Neural cell (in vitro differentiated cells): ENCODE data around the gene SDHC. TPM values are rescaled to one million over a fixed set of nuclear protein-coding genes. Genes with fewer than 3 reads are reported as not detected.

Source experiments
- H2AFZ ChIP-seq: fragments of 200-600, 300-800 bp; sonication (generic), shearing (Covaris generic); 2 replicates; pipeline ENCODE4 v1.6.0; 2014; ENCODE audit warnings: low read depth, mild to moderate bottlenecking, antibody characterized with exemption, low read length, moderate library complexity
- H3F3A ChIP-seq: fragments of 200-600 bp; shearing (Covaris generic); 2 replicates; pipeline ENCODE4 v1.6.1; 2016; ENCODE audit warnings: mild to moderate bottlenecking, moderate library complexity, mixed read lengths, antibody characterized with exemption, low read length; ENCODE audit not compliant: insufficient read depth, poor library complexity, severe bottlenecking
- H3K27ac ChIP-seq: fragments of 200-600, 300-800 bp; sonication (generic), shearing (Covaris generic); 2 replicates; pipeline ENCODE4 v1.5.1; 2014; ENCODE audit warnings: mild to moderate bottlenecking, low read length, moderate library complexity
- H3K27me3 ChIP-seq: fragments of 300-800, 200-600 bp; sonication (generic), shearing (Covaris generic); 2 replicates; pipeline ENCODE4 v1.6.0; 2014; ENCODE audit warnings: mild to moderate bottlenecking, low read depth, low read length, moderate library complexity; ENCODE audit not compliant: insufficient read depth
- H3K36me3 ChIP-seq: fragments of 300-800, 200-600 bp; sonication (generic), shearing (Covaris generic); 2 replicates; pipeline ENCODE4 v1.5.1; 2014; ENCODE audit warnings: mild to moderate bottlenecking, antibody characterized with exemption, low read length, moderate library complexity; ENCODE audit not compliant: insufficient read depth
- H3K4me2 ChIP-seq: fragments of 300-800, 200-600 bp; sonication (generic), shearing (Covaris generic); 2 replicates; pipeline ENCODE4 v1.6.0; 2014; ENCODE audit warnings: mild to moderate bottlenecking, low read length
- H3K4me3 ChIP-seq: fragments of 300-800, 200-600 bp; sonication (generic), shearing (Covaris generic); 2 replicates; pipeline ENCODE4 v1.5.1; 2014; ENCODE audit warnings: mild to moderate bottlenecking, low read length, moderate library complexity
- H3K79me2 ChIP-seq: fragments of 200-600 bp; shearing (Covaris generic); replicated peaks from 2 replicates; pipeline ENCODE4 v1.6.0; 2014; ENCODE audit warnings: mild to moderate bottlenecking, low read length, moderate library complexity; ENCODE audit not compliant: insufficient read depth
- H3K9ac ChIP-seq: fragments of 300-800, 200-600 bp; sonication (generic), shearing (Covaris generic); 2 replicates; pipeline ENCODE4 v1.6.1; 2016; ENCODE audit warnings: mild to moderate bottlenecking, low read length, mixed read lengths
- H3K9me2 ChIP-seq: fragments of 200-600 bp; shearing (Covaris generic); 2 replicates; pipeline ENCODE4 v1.6.1; 2016; ENCODE audit warnings: mild to moderate bottlenecking, low read length, mixed read lengths; ENCODE audit not compliant: insufficient read depth
- H3K9me3 ChIP-seq: fragments of 200-600, 300-800 bp; sonication (generic), shearing (Covaris generic); 2 replicates; pipeline ENCODE4 v1.6.1; 2016; ENCODE audit warnings: mild to moderate bottlenecking, mixed run types, low read length, moderate library complexity, mixed read lengths
- H4K20me1 ChIP-seq: fragments of 200-600 bp; shearing (Covaris generic); 2 replicates; pipeline ENCODE4 v1.6.1; 2016; ENCODE audit warnings: mild to moderate bottlenecking, mixed run types; ENCODE audit not compliant: insufficient read depth
- EP300 ChIP-seq: fragments of 450-650 bp; conservative IDR thresholded peaks from 2 replicates; pipeline ENCODE4 v1.6.1; 2014; ENCODE audit warnings: antibody characterized with exemption, mild to moderate bottlenecking, moderate library complexity; ENCODE audit not compliant: poor library complexity, severe bottlenecking
- EZH2 ChIP-seq: fragments of 200-600, 300-800 bp; shearing (Covaris generic), sonication (generic); IDR thresholded peaks from 2 replicates; pipeline ENCODE4 v1.6.1; 2014; ENCODE audit warnings: antibody characterized with exemption, low read length, borderline replicate concordance, mild to moderate bottlenecking; ENCODE audit not compliant: insufficient read depth, poor library complexity, severe bottlenecking
- MXI1 ChIP-seq: fragments of 450-650 bp; conservative IDR thresholded peaks from 2 replicates; pipeline ENCODE4 v1.6.1; 2014; ENCODE audit warnings: antibody characterized with exemption, mild to moderate bottlenecking; ENCODE audit not compliant: poor library complexity, severe bottlenecking
- POLR2AphosphoS5 ChIP-seq: IDR thresholded peaks from 2 replicates; pipeline ENCODE4 v1.6.1; 2012
- RAD21 ChIP-seq: fragments of 450-650 bp; conservative IDR thresholded peaks from 2 replicates; pipeline ENCODE4 v1.6.1; 2014; ENCODE audit warnings: antibody characterized with exemption, mild to moderate bottlenecking, moderate library complexity
- SMC3 ChIP-seq: fragments of 450-650 bp; conservative IDR thresholded peaks from 2 replicates; pipeline ENCODE4 v1.6.1; 2014; ENCODE audit warnings: antibody characterized with exemption, mild to moderate bottlenecking, moderate library complexity; ENCODE audit not compliant: poor library complexity
- TAF1 ChIP-seq: IDR thresholded peaks from 2 replicates; pipeline ENCODE4 v1.6.1; 2012; ENCODE audit warnings: low read depth
- polyA plus RNA-seq: library from polyadenylated mRNA; depleted of rRNA; stranded (reverse); fragments of >200 nt; gene quantifications from 2 replicates; pipeline ENCODE4 v1.2.3, GENCODE V29; 2014
- TF ChIP-seq, protein P1 (sequence below): fragments of 450-650 bp; IDR thresholded peaks from 2 replicates; pipeline ENCODE4 v1.5.1; 2014; ENCODE audit warnings: antibody characterized with exemption, mild to moderate bottlenecking, moderate library complexity; ENCODE audit not compliant: poor library complexity, severe bottlenecking
- TF ChIP-seq, protein P2 (sequence below): IDR thresholded peaks from 2 replicates; pipeline ENCODE4 v1.6.1; 2012; ENCODE audit warnings: borderline replicate concordance

The SDHC gene
- polyA plus RNA-seq, 1 donor from 2014 or later: 41.6 TPM

- no peaks in the 10 kb centered on the region for H3F3A ChIP-seq
- no peaks in the 10 kb centered on the region for H3K9me3 ChIP-seq
- no peak overlapping the region for H2AFZ ChIP-seq
- H3K9me2 ChIP-seq: no peaks in the 10 kb centered on the region
- H3K27ac ChIP-seq: no peak overlapping the region
- no peak overlapping the region for H3K4me2 ChIP-seq
- TF ChIP-seq EP300: no peak
- TF ChIP-seq POLR2AphosphoS5: no peak
- no peak for TF ChIP-seq RAD21
- H3K79me2 ChIP-seq: no peaks in the 10 kb centered on the region
- no peak overlapping the region for H3K9ac ChIP-seq
- no peaks in the 10 kb centered on the region for H3K36me3 ChIP-seq
- H3K4me3 ChIP-seq: no peak overlapping the region
- H4K20me1 ChIP-seq: no peaks in the 10 kb centered on the region
- peaks cover 3% of the 10 kb centered on the region for H3K27me3 ChIP-seq
Measured at GRCh38 chr1:161285521-161285920, 28.7 kb upstream of the SDHC start.

- H2AFZ ChIP-seq: no peak overlapping the region
- H3K79me2 ChIP-seq: no peaks in the 10 kb centered on the region
- no peaks in the 10 kb centered on the region for H3F3A ChIP-seq
- H3K36me3 ChIP-seq: no peaks in the 10 kb centered on the region
- H3K27ac ChIP-seq: no peak overlapping the region
- TF ChIP-seq RAD21: no peak
- TF ChIP-seq SMC3: no peak
- TF ChIP-seq TAF1: no peak
- TF ChIP-seq, protein P1, sequence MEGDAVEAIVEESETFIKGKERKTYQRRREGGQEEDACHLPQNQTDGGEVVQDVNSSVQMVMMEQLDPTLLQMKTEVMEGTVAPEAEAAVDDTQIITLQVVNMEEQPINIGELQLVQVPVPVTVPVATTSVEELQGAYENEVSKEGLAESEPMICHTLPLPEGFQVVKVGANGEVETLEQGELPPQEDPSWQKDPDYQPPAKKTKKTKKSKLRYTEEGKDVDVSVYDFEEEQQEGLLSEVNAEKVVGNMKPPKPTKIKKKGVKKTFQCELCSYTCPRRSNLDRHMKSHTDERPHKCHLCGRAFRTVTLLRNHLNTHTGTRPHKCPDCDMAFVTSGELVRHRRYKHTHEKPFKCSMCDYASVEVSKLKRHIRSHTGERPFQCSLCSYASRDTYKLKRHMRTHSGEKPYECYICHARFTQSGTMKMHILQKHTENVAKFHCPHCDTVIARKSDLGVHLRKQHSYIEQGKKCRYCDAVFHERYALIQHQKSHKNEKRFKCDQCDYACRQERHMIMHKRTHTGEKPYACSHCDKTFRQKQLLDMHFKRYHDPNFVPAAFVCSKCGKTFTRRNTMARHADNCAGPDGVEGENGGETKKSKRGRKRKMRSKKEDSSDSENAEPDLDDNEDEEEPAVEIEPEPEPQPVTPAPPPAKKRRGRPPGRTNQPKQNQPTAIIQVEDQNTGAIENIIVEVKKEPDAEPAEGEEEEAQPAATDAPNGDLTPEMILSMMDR: no peak
- TF ChIP-seq, protein P2, sequence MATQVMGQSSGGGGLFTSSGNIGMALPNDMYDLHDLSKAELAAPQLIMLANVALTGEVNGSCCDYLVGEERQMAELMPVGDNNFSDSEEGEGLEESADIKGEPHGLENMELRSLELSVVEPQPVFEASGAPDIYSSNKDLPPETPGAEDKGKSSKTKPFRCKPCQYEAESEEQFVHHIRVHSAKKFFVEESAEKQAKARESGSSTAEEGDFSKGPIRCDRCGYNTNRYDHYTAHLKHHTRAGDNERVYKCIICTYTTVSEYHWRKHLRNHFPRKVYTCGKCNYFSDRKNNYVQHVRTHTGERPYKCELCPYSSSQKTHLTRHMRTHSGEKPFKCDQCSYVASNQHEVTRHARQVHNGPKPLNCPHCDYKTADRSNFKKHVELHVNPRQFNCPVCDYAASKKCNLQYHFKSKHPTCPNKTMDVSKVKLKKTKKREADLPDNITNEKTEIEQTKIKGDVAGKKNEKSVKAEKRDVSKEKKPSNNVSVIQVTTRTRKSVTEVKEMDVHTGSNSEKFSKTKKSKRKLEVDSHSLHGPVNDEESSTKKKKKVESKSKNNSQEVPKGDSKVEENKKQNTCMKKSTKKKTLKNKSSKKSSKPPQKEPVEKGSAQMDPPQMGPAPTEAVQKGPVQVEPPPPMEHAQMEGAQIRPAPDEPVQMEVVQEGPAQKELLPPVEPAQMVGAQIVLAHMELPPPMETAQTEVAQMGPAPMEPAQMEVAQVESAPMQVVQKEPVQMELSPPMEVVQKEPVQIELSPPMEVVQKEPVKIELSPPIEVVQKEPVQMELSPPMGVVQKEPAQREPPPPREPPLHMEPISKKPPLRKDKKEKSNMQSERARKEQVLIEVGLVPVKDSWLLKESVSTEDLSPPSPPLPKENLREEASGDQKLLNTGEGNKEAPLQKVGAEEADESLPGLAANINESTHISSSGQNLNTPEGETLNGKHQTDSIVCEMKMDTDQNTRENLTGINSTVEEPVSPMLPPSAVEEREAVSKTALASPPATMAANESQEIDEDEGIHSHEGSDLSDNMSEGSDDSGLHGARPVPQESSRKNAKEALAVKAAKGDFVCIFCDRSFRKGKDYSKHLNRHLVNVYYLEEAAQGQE: no peak
- no peak for TF ChIP-seq EP300
- no peak for TF ChIP-seq EZH2
- no peaks in the 10 kb centered on the region for H3K9me2 ChIP-seq
- no peak overlapping the region for H3K4me3 ChIP-seq
- no peaks in the 10 kb centered on the region for H4K20me1 ChIP-seq
- H3K9me3 ChIP-seq: no peaks in the 10 kb centered on the region
- H3K4me2 ChIP-seq: no peak overlapping the region
- no peak overlapping the region for H3K9ac ChIP-seq
- peaks cover 3% of the 10 kb centered on the region for H3K27me3 ChIP-seq
Measured at GRCh38 chr1:161287482-161288054, 26.6 kb upstream of the SDHC start.

- Histone ChIP-seq H3K79me2 (no peaks in the 10 kb centered on the region), H3K9me3 (no peaks in the 10 kb centered on the region), H3F3A (no peaks in the 10 kb centered on the region), H3K27ac (no peak overlapping the region), H3K4me3 (no peak overlapping the region), H3K4me2 (no peak overlapping the region), H2AFZ (no peak overlapping the region), H3K9ac (no peak overlapping the region), H3K27me3 (no peaks in the 10 kb centered on the region), H3K36me3 (no peaks in the 10 kb centered on the region), H4K20me1 (no peaks in the 10 kb centered on the region), H3K9me2 (no peaks in the 10 kb centered on the region)
- TF ChIP-seq POLR2AphosphoS5 (no peak), SMC3 (no peak), RAD21 (no peak), EZH2 (no peak), MXI1 (no peak), TAF1 (no peak), EP300 (no peak)
- TF ChIP-seq, protein P2: no peak
- TF ChIP-seq, protein P1: no peak
Measured at GRCh38 chr1:161290779-161291178, 23.4 kb upstream of the SDHC start.
